Osteocyte (in vitro differentiated cells): ENCODE results near the gene WDHD1. TPM values are rescaled to one million over a fixed set of nuclear protein-coding genes. Genes with fewer than 3 reads are reported as not detected.
"Not testable (repeated sequence)": the region's sequence is repeated elsewhere in the genome, so short reads cannot be mapped to it uniquely, and the experiment has no call there.

Experiments
- DNase-seq: peaks from one replicate; pipeline ENCODE4 v3.0.0; 2021; ENCODE audit warnings: mixed read lengths; ENCODE audit not compliant: unreplicated experiment; ENCODE audit errors: extremely low spot score
- H3K27ac Mint-ChIP-seq: one replicate; pipeline ENCODE4 v1.8.0; 2021; ENCODE audit warnings: mild to moderate bottlenecking, mixed read lengths; ENCODE audit not compliant: unreplicated experiment
- H3K27me3 Mint-ChIP-seq: one replicate; pipeline ENCODE4 v1.8.0; 2021; ENCODE audit warnings: mixed read lengths; ENCODE audit not compliant: unreplicated experiment
- H3K36me3 Mint-ChIP-seq: one replicate; pipeline ENCODE4 v1.8.0; 2021; ENCODE audit warnings: mixed read lengths; ENCODE audit not compliant: unreplicated experiment
- H3K4me1 Mint-ChIP-seq: one replicate; pipeline ENCODE4 v1.8.0; 2021; ENCODE audit warnings: mixed read lengths; ENCODE audit not compliant: unreplicated experiment
- H3K4me3 Mint-ChIP-seq: one replicate; pipeline ENCODE4 v1.8.0; 2021; ENCODE audit warnings: mild to moderate bottlenecking, moderate library complexity, mixed read lengths; ENCODE audit not compliant: unreplicated experiment
- H3K9me3 Mint-ChIP-seq: one replicate; pipeline ENCODE4 v1.8.0; 2021; ENCODE audit warnings: mixed read lengths; ENCODE audit not compliant: unreplicated experiment
- CTCF ChIP-seq: fragments of 200-600 bp; sonication (generic); IDR thresholded peaks from 2 replicates; pipeline ENCODE4 v1.5.0; 2021; ENCODE audit warnings: antibody characterized with exemption, mild to moderate bottlenecking, moderate library complexity
- total RNA-seq: library from RNA; stranded (reverse); gene quantifications from 2 replicates; pipeline ENCODE4 v1.2.1, GENCODE V29; 2021

The WDHD1 gene
- total RNA-seq, 1 donor from 2014 or later = 7.0 TPM

GRCh38 chr14:55071870-55072640, 45.2 kb upstream of the WDHD1 start:
- no peak for DNase-seq
- H3K9me3 Mint-ChIP-seq = no peaks in the 10 kb centered on the region

GRCh38 chr14:55070981-55071411, 44.1 kb upstream of the WDHD1 start:
- Mint-ChIP-seq H3K27ac (no peak overlapping the region), H3K4me1 (peaks cover 22% of the 10 kb centered on the region), H3K27me3 (no peaks in the 10 kb centered on the region), H3K9me3 (no peaks in the 10 kb centered on the region), H3K36me3 (peaks cover 13% of the 10 kb centered on the region), H3K4me3 (no peak overlapping the region)
- TF ChIP-seq CTCF = no peak
- DNase-seq = no peak

More at GRCh38 chr14:55071870-55072640, 45.2 kb upstream of the WDHD1 start:
- no peak for TF ChIP-seq CTCF
- H3K27me3 Mint-ChIP-seq = no peaks in the 10 kb centered on the region
- H3K27ac Mint-ChIP-seq = no peak overlapping the region
- H3K4me1 Mint-ChIP-seq = peaks cover 22% of the 10 kb centered on the region
- no peak overlapping the region for H3K4me3 Mint-ChIP-seq
- peaks cover 7% of the 10 kb centered on the region for H3K36me3 Mint-ChIP-seq

GRCh38 chr14:55066223-55066622, 39.3 kb upstream of the WDHD1 start:
- H3K4me3 Mint-ChIP-seq = no peak overlapping the region

GRCh38 chr14:55065411-55065810, 38.5 kb upstream of the WDHD1 start:
- no peak for DNase-seq
- Mint-ChIP-seq H3K27ac (no peak overlapping the region), H3K36me3 (peaks cover 50% of the 10 kb centered on the region), H3K9me3 (no peaks in the 10 kb centered on the region), H3K27me3 (no peaks in the 10 kb centered on the region), H3K4me3 (no peak overlapping the region), H3K4me1 (peaks cover 12% of the 10 kb centered on the region)
- no peak for TF ChIP-seq CTCF

More at GRCh38 chr14:55066223-55066622, 39.3 kb upstream of the WDHD1 start:
- H3K4me1 Mint-ChIP-seq = peaks cover 12% of the 10 kb centered on the region
- DNase-seq = no peak
- no peaks in the 10 kb centered on the region for H3K27me3 Mint-ChIP-seq
- peaks cover 48% of the 10 kb centered on the region for H3K36me3 Mint-ChIP-seq
- no peak for TF ChIP-seq CTCF
- H3K27ac Mint-ChIP-seq = no peak overlapping the region
- H3K9me3 Mint-ChIP-seq = no peaks in the 10 kb centered on the region

GRCh38 chr14:55064896-55065295, 38.0 kb upstream of the WDHD1 start:
- Mint-ChIP-seq H3K27ac (peak overlapping the region; percentile 19), H3K4me1 (peaks cover 12% of the 10 kb centered on the region), H3K36me3 (peaks cover 50% of the 10 kb centered on the region)
- not testable (repeated sequence) for H3K27me3 Mint-ChIP-seq, H3K4me3 Mint-ChIP-seq, DNase-seq, H3K9me3 Mint-ChIP-seq
